ENCODE data around the gene NFIX. TPM values are rescaled to one million over a fixed set of nuclear protein-coding genes. Genes with fewer than 3 reads are reported as not detected.

The NFIX gene
- total and polyA plus RNA-seq, 9 of the 15 experiments (the other 6 are each of a cell fraction or from before 2014, with no cell fraction given), result 0.28 to 26.8 (median 5.4) TPM

DNA sequence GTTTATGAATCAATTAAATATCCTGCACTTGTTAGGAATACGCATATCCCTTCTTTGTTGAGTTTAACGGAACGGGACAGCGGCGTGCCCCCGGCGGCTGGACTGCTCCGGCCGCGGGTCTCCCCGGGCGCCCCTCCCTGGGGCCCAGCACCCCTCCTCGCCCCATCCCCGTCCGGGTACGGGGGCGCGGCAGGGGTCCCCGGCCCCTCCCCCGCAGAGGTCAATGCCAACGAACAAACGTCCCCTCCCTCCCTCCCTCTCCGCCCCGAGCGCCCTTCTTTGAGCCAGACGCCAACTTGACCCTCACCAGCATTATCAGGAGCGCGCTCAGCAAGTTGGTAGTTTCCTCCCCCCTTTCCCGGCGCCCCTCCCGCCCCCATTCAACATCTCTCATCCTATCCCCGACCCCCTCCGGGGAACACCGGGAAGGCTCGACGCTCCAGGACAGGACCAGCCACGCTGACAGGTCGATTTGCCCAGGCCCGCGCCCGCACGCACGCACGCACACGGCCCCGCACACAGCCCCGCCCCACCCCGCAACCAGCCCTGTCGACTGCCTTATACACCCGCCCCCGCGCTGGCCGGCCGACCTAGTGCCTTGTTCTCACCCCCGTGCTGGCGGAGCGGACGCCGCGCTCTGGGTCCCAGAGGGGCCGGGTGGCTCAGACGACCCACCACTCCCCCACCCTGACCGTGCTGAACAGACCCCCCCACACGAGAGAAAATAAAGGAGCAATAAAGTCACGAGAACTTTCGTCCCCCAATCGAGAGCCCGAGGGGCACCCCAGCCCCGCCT is 102.4 kb downstream of the NFIX start (continued):
- TF ChIP-seq, protein P1, sequence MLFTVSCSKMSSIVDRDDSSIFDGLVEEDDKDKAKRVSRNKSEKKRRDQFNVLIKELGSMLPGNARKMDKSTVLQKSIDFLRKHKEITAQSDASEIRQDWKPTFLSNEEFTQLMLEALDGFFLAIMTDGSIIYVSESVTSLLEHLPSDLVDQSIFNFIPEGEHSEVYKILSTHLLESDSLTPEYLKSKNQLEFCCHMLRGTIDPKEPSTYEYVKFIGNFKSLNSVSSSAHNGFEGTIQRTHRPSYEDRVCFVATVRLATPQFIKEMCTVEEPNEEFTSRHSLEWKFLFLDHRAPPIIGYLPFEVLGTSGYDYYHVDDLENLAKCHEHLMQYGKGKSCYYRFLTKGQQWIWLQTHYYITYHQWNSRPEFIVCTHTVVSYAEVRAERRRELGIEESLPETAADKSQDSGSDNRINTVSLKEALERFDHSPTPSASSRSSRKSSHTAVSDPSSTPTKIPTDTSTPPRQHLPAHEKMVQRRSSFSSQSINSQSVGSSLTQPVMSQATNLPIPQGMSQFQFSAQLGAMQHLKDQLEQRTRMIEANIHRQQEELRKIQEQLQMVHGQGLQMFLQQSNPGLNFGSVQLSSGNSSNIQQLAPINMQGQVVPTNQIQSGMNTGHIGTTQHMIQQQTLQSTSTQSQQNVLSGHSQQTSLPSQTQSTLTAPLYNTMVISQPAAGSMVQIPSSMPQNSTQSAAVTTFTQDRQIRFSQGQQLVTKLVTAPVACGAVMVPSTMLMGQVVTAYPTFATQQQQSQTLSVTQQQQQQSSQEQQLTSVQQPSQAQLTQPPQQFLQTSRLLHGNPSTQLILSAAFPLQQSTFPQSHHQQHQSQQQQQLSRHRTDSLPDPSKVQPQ (CRISPR knock-in tag; IDR thresholded peaks at IDR 0.05; ENCODE audit: borderline replicate concordance), result no peak
- TF ChIP-seq RBM14 (IDR thresholded peaks at IDR 0.05; ENCODE audit: borderline replicate concordance, insufficient read depth, low read depth, low read length) (no peak), SUPT5H (IDR thresholded peaks at IDR 0.05) (peak; percentile 76), ZC3H11A (IDR thresholded peaks at IDR 0.05; ENCODE audit: low read depth, low read length) (no peak), SIRT6 (IDR thresholded peaks at IDR 0.05; ENCODE audit: low read depth, low read length) (peak; percentile 85), FOXA3 (CRISPR knock-in tag; conservative IDR thresholded peaks at IDR 0.05 in 1 of 2, IDR thresholded peaks at IDR 0.05 in 1 of 2) (no peak; a peak in 1 of 4 replicates), ZNF586 (CRISPR knock-in tag; conservative IDR thresholded peaks at IDR 0.05) (peak; percentile 77; the same call in 1 of the 2 replicates), ZSCAN29 (IDR thresholded peaks at IDR 0.05) (no peak), ILF3 (IDR thresholded peaks at IDR 0.05; ENCODE audit: borderline replicate concordance) (peak; percentile 82; the same call in 1 of the 2 replicates), MCM2 (IDR thresholded peaks at IDR 0.05; ENCODE audit: low read depth) (no peak), NFATC3 (IDR thresholded peaks at IDR 0.05) (no peak), SP1 (CRISPR knock-in tag; IDR thresholded peaks at IDR 0.05) (peak; percentile 59), WHSC1 (IDR thresholded peaks at IDR 0.05; ENCODE audit: low read length) (no peak), ZNF3 (CRISPR knock-in tag; IDR thresholded peaks at IDR 0.05) (0 out of 2 replicates have a peak, but pooled peaks have one; percentile 31), DPF2 (IDR thresholded peaks at IDR 0.05) (no peak)
- TF ChIP-seq, protein P2, sequence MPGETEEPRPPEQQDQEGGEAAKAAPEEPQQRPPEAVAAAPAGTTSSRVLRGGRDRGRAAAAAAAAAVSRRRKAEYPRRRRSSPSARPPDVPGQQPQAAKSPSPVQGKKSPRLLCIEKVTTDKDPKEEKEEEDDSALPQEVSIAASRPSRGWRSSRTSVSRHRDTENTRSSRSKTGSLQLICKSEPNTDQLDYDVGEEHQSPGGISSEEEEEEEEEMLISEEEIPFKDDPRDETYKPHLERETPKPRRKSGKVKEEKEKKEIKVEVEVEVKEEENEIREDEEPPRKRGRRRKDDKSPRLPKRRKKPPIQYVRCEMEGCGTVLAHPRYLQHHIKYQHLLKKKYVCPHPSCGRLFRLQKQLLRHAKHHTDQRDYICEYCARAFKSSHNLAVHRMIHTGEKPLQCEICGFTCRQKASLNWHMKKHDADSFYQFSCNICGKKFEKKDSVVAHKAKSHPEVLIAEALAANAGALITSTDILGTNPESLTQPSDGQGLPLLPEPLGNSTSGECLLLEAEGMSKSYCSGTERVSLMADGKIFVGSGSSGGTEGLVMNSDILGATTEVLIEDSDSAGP (CRISPR knock-in tag; IDR thresholded peaks at IDR 0.05), result no peak
- TF ChIP-seq, protein P3, sequence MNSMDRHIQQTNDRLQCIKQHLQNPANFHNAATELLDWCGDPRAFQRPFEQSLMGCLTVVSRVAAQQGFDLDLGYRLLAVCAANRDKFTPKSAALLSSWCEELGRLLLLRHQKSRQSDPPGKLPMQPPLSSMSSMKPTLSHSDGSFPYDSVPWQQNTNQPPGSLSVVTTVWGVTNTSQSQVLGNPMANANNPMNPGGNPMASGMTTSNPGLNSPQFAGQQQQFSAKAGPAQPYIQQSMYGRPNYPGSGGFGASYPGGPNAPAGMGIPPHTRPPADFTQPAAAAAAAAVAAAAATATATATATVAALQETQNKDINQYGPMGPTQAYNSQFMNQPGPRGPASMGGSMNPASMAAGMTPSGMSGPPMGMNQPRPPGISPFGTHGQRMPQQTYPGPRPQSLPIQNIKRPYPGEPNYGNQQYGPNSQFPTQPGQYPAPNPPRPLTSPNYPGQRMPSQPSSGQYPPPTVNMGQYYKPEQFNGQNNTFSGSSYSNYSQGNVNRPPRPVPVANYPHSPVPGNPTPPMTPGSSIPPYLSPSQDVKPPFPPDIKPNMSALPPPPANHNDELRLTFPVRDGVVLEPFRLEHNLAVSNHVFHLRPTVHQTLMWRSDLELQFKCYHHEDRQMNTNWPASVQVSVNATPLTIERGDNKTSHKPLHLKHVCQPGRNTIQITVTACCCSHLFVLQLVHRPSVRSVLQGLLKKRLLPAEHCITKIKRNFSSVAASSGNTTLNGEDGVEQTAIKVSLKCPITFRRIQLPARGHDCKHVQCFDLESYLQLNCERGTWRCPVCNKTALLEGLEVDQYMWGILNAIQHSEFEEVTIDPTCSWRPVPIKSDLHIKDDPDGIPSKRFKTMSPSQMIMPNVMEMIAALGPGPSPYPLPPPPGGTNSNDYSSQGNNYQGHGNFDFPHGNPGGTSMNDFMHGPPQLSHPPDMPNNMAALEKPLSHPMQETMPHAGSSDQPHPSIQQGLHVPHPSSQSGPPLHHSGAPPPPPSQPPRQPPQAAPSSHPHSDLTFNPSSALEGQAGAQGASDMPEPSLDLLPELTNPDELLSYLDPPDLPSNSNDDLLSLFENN (IDR thresholded peaks at IDR 0.05; ENCODE audit: low read depth in 2 of 2, low read length in 2 of 2), result no peak
- TF ChIP-seq, protein P4, sequence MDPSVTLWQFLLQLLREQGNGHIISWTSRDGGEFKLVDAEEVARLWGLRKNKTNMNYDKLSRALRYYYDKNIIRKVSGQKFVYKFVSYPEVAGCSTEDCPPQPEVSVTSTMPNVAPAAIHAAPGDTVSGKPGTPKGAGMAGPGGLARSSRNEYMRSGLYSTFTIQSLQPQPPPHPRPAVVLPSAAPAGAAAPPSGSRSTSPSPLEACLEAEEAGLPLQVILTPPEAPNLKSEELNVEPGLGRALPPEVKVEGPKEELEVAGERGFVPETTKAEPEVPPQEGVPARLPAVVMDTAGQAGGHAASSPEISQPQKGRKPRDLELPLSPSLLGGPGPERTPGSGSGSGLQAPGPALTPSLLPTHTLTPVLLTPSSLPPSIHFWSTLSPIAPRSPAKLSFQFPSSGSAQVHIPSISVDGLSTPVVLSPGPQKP (CRISPR knock-in tag; IDR thresholded peaks at IDR 0.05), result no peak
